ENCODE measurements around the gene SH3YL1.

GRCh38 chr2:185221-185620 lies 78.6 kb downstream of the SH3YL1 start:
- TF ChIP-seq CTCF (IDR thresholded peaks at IDR 0.05 in 8 of 11, conservative IDR thresholded peaks at IDR 0.05 in 3 of 11) (no peak), POLR2A (IDR thresholded peaks at IDR 0.05) (no peak), POLR2AphosphoS5 (IDR thresholded peaks at IDR 0.05) (no peak)
